ENCODE data around the gene SCN9A.

Gene SCN9A

GRCh38 chr2:166376873-166377272 lies 1.1 kb upstream of the SCN9A start:
- Histone ChIP-seq H3K27ac (ENCODE audit: poor library complexity, severe bottlenecking) (no peak overlapping the region), H3K4me1 (ENCODE audit: insufficient read depth, poor library complexity, severe bottlenecking) (no peaks in the 10 kb centered on the region), H3K36me3 (ENCODE audit: low read depth) (no peaks in the 10 kb centered on the region), H3K9me3 (ENCODE audit: severe bottlenecking) (no peaks in the 10 kb centered on the region), H3K27me3 (ENCODE audit: insufficient read depth, poor library complexity, severe bottlenecking) (peaks cover 14% of the 10 kb centered on the region), H3K4me3 (ENCODE audit: severe bottlenecking) (no peak overlapping the region)
- DNase-seq (ENCODE audit: low spot score), result no peak
- no peak for TF ChIP-seq CTCF (IDR thresholded peaks at IDR 0.05; ENCODE audit: poor library complexity, severe bottlenecking)
- no peak for ATAC-seq (ENCODE audit: low read depth)

GRCh38 chr2:166376488-166376828 lies 714 bp upstream of the SCN9A start:
- ATAC-seq (ENCODE audit: low read depth) (no peak), DNase-seq (ENCODE audit: low spot score) (no peak)
- no peaks in the 10 kb centered on the region for H3K36me3 ChIP-seq (ENCODE audit: low read depth)
- peak overlapping the region; percentile 34 for H3K4me3 ChIP-seq (ENCODE audit: severe bottlenecking)
- H3K4me1 ChIP-seq (ENCODE audit: insufficient read depth, poor library complexity, severe bottlenecking), result no peaks in the 10 kb centered on the region
- no peak for TF ChIP-seq CTCF (IDR thresholded peaks at IDR 0.05; ENCODE audit: poor library complexity, severe bottlenecking)
- H3K9me3 ChIP-seq (ENCODE audit: severe bottlenecking), result no peaks in the 10 kb centered on the region
- H3K27me3 ChIP-seq (ENCODE audit: insufficient read depth, poor library complexity, severe bottlenecking), result peaks cover 14% of the 10 kb centered on the region
- no peak overlapping the region for H3K27ac ChIP-seq (ENCODE audit: poor library complexity, severe bottlenecking)

- peaks cover 14% of the 10 kb centered on the region for H3K27me3 ChIP-seq (ENCODE audit: insufficient read depth, poor library complexity, severe bottlenecking)
- H3K4me3 ChIP-seq (ENCODE audit: severe bottlenecking), result peak overlapping the region; percentile 34
- H3K36me3 ChIP-seq (ENCODE audit: low read depth), result no peaks in the 10 kb centered on the region
- ATAC-seq (ENCODE audit: low read depth) (peak; percentile 8; the same call in 2 of the 3 replicates), DNase-seq (ENCODE audit: low spot score) (no peak)
- TF ChIP-seq CTCF (IDR thresholded peaks at IDR 0.05; ENCODE audit: poor library complexity, severe bottlenecking), result no peak
- no peaks in the 10 kb centered on the region for H3K9me3 ChIP-seq (ENCODE audit: severe bottlenecking)
- H3K27ac ChIP-seq (ENCODE audit: poor library complexity, severe bottlenecking), result no peak overlapping the region
- no peaks in the 10 kb centered on the region for H3K4me1 ChIP-seq (ENCODE audit: insufficient read depth, poor library complexity, severe bottlenecking)
Observed at GRCh38 chr2:166375195-166375735, 479 bp downstream of the SCN9A start.

GRCh38 chr2:166373951-166374350 lies 1.8 kb downstream of the SCN9A start:
- DNase-seq (ENCODE audit: low spot score) (peak; percentile 83), ATAC-seq (ENCODE audit: low read depth) (peak; percentile 83)
- peaks cover 14% of the 10 kb centered on the region for H3K27me3 ChIP-seq (ENCODE audit: insufficient read depth, poor library complexity, severe bottlenecking)
- no peak overlapping the region for H3K27ac ChIP-seq (ENCODE audit: poor library complexity, severe bottlenecking)
- H3K4me3 ChIP-seq (ENCODE audit: severe bottlenecking), result no peak overlapping the region
- no peaks in the 10 kb centered on the region for H3K4me1 ChIP-seq (ENCODE audit: insufficient read depth, poor library complexity, severe bottlenecking)
- H3K9me3 ChIP-seq (ENCODE audit: severe bottlenecking), result no peaks in the 10 kb centered on the region
- no peak for TF ChIP-seq CTCF (IDR thresholded peaks at IDR 0.05; ENCODE audit: poor library complexity, severe bottlenecking)
- no peaks in the 10 kb centered on the region for H3K36me3 ChIP-seq (ENCODE audit: low read depth)

- Histone ChIP-seq H3K36me3 (ENCODE audit: low read depth) (no peaks in the 10 kb centered on the region), H3K9me3 (ENCODE audit: severe bottlenecking) (no peaks in the 10 kb centered on the region), H3K27ac (ENCODE audit: poor library complexity, severe bottlenecking) (no peak overlapping the region), H3K27me3 (ENCODE audit: insufficient read depth, poor library complexity, severe bottlenecking) (peaks cover 14% of the 10 kb centered on the region), H3K4me3 (ENCODE audit: severe bottlenecking) (no peak overlapping the region), H3K4me1 (ENCODE audit: insufficient read depth, poor library complexity, severe bottlenecking) (no peaks in the 10 kb centered on the region)
- ATAC-seq (ENCODE audit: low read depth) (no peak), DNase-seq (ENCODE audit: low spot score) (no peak)
- no peak for TF ChIP-seq CTCF (IDR thresholded peaks at IDR 0.05; ENCODE audit: poor library complexity, severe bottlenecking)
Observed at GRCh38 chr2:166373539-166373938, 2.2 kb downstream of the SCN9A start.

All from RWPE2 (cell line).